ENCODE measurements around the gene OPTN.

DNA sequence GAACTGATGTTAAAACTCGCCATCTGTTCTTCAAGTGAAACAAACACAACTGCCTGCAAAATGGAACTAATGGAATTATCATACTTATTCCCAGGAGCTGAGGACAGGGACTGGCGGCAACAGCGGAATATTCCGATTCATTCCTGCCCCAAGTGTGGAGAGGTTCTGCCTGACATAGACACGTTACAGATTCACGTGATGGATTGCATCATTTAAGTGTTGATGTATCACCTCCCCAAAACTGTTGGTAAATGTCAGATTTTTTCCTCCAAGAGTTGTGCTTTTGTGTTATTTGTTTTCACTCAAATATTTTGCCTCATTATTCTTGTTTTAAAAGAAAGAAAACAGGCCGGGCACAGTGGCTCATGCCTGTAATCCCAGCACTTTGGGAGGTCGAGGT is 36.7 kb downstream of the OPTN start:
- TF ChIP-seq CTCF (IDR thresholded peaks at IDR 0.05) (no peak), POLR2A (IDR thresholded peaks at IDR 0.05) (no peak)
